HG03108 (cell line): Measurements from ENCODE around the gene MAGI3.
"Not testable (repeated sequence)": the region's sequence is repeated elsewhere in the genome, so short reads cannot be mapped to it uniquely, and the experiment has no call there.

Source experiments
- ATAC-seq: cut with Tn5 transposase; IDR thresholded peaks from one replicate; pipeline ENCODE4 v1.9.1; 2021; ENCODE audit warnings: moderate library complexity; ENCODE audit not compliant: unreplicated experiment

The MAGI3 gene

DNA sequence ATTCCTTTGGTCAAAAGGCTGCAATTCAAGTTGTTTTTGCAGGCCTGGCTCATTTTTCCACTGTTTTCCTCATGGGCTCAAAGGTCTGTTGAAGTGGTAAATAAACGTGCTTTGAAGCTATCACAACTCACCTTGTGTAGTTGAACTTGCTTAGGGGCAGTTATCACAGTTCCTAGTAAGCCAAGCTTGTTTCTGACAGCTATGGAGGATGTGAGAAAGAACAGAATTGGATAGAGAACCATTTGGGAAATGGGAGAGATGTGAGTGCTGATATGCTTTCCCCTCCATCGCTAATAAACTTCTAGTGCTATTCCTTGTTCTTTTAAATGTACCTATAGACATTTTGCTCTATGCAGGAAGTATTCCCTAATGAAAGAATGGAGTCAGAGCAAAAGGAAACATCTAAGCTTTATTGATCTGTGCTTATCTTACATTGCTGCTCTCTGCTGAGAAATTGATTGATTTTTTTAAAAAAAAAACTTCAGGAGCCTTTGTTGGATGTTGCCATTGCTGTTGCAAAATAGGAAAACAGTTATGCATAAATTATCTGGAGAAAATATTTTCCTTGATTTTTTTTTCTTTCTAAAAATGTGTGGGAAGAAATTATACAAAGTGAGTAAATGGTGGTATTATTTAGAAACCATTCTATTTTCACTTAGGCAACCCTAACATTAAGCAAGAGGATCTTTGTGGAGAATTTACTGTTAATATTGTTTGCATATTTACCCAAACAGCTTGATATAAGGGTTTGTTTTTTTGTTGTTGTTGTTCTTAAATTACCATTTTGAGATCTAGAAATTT is 118.2 kb downstream of the MAGI3 start:
- ATAC-seq = no peak

DNA sequence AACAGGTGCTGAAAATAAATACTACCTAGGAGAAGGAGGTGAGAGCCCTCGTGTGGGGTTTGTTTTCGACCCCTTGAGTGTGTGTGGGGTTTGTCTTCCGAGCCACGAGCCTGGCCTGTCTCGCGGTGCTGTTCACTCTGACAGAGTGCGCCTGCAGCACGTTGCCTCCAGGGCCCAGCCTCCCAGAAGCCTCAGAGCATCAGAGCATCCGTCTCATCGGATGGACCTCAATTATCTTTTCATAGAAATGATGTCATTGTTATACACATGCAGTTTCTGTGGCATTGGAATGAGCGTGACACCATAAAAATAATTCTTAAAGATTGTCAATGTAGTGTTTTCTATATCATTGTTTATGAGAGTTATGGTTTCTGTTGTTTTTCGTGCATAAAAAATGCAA is 119.5 kb downstream of the MAGI3 start:
- ATAC-seq = not testable (repeated sequence)

DNA sequence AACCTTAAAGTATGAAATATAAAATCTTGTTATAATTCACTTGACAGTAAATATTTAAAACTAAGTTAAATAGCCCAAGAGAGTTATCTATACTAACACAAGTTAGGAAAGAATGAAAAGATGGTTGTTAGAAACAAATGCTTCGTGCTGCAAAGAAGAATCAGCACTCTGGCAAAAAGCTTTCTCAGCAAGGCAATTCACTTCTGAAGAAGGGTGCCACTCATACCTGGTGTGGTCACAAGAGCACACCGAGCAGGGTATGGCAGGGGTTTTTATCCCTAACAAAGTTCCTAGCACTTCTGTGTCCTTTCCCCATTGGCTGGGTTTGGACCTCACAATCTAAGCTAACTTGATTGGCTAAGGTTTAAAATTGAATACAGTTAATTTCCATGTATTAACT is 121.0 kb downstream of the MAGI3 start:
- no peak for ATAC-seq

DNA sequence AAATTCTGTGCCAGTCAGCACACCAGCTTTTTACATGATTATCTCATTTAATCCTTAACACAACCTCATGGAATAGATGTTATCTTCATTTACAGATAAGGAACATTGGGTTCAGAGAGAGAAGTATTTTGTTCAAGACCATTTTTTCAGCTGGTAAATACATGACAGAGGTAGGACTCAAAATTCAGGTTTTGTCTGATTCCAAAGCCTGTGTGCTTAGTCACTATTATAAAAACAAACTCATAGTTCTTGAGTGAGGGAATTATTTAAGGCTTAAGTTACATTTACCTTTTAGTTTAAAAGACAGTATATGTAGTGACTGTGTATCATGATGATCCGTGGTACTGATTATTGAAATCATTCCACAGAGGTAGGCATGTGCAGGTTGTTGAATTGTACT is 125.2 kb downstream of the MAGI3 start:
- no peak for ATAC-seq

DNA sequence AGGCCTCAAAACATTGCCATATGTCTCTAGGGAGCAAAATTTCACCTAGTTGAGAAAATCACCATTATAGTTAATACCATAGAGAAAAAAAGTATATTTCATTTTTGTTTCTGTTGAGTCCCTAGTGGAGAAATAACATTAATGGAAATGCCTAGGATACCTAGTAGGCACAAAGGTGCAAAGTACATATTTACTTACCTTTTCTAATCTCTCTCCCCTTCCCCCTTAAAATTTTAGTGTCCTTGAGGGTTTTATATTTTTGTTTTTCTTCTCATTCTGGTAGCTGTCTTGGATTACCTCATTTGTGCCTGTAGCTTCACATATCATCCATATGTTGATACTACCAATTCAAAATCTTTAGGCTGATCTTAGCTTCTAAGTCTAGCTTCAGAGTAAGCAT is 127.0 kb downstream of the MAGI3 start:
- no peak for ATAC-seq

DNA sequence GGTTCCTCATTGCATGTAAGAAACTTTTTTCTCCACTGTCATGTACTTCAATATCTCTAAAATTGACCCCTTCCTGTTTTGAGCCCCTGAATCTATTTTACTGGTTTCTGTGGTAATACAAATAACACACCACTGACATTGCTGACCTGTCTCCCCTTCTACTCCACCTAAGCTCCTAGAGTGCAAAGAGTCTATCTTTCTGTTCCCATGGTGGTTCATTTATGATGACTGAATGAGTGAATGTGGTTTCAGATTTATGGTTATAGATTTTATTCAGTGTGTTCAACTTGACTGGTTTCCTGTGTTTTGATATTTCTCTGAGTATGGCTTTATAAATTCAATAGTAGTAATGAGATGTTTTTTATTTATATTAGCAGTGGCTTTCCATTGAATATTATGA is 127.7 kb downstream of the MAGI3 start:
- no peak for ATAC-seq

DNA sequence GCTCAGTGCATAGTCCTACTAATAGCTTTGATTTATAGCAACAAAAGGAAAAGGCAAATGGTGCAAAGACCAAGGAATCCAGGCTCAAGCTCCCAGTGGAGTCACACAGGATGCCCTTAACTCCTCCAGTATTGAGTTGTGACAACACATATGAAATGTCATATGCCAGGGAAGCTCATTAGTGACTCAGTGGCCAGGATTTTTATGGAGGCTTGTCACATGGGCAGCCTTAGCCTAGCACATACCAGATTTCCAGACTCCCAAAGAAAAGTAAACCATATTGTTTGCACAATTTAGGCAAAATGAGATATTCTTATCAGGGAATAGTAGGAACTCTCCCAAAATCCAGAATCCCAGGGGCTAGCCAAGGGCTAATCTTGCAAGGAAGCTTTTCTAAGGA is 129.2 kb downstream of the MAGI3 start:
- no peak for ATAC-seq

DNA sequence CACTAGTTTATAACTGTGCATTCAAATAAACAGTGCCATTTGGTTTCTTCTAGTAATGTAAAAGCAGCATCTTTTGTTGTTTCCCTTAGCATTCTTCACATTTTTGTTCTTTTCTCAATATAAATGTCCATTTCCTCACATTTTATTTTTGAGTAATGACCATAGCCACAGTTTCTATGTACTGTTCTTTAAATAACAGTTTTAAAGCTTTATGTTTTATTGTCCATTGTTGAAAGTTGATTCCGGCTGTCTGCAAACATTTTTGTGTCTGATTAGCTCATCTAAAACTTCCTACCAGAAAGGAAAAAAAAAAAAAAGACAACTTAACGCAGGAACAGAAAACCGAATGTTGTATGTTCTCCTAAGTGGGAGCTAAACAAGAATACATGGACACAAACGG is 139.7 kb downstream of the MAGI3 start:
- ATAC-seq = no peak

DNA sequence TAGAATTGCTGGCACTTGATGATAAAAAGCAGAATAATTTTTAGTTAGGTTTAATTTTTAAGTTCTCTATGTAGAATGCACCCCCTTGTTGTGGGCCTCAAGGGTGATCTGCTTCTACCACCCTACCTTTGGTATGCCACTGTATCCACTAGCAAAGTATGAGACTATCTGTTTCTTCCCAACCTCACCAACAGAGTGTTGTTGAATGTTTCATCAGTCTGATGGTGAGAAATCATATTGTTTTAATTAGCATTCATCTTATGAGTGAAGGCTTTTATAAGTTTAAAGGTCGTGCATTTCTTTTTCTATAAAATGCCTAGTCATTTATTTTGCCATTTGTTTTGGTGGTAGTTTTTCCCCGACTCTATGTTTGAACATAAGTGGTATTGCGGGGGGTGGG is 141.0 kb downstream of the MAGI3 start:
- ATAC-seq = no peak

DNA sequence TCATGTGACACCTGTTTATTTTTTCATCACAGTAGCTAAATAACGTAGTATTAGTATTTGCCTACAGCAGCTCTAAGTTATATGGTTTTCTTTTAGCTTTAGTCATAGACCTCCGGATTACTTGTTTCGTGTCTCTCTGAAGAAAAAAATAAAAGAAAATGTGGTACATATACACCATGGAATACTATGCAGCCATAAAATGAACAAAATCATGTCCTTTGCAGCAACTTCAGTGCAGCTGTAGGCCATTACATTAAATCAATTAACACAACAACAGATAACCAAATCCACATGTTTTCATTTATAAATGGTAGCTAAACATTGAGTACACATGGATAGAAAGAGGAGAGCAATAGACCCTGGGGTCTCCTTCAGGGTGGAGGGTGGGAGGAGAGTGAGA is 142.7 kb downstream of the MAGI3 start:
- no peak for ATAC-seq

DNA sequence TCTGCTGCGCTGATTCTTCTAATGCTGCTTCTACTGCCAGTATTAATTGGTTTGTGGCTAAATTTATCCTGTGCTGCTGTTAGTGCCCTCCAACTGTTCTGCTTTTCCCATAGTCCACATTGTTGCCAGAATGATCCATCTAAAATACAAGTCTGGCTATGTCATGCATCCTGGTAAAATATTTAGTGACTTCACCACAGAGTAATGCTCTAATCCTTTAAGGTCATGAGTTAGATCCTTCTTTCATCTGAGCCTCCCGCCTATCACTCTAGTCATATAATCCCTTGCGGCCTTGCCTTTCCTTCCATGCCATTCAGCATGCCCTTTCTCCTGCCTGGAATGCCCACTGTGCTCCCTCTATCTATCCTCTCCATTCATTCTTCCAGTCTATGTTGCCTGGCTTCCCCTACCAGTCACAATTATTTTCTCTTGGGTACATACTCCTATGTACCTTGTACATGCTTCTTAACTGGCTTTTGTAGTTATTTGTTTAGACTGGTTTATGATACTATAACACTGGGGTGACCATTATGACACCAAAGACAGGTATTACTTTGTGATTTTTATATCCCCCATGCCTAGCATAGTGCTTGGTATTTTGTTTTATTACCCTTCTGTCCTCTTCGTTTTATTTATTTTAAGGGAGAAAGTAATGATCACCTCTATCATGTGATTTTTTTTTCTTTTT is 144.0 kb downstream of the MAGI3 start:
- ATAC-seq = no peak

DNA sequence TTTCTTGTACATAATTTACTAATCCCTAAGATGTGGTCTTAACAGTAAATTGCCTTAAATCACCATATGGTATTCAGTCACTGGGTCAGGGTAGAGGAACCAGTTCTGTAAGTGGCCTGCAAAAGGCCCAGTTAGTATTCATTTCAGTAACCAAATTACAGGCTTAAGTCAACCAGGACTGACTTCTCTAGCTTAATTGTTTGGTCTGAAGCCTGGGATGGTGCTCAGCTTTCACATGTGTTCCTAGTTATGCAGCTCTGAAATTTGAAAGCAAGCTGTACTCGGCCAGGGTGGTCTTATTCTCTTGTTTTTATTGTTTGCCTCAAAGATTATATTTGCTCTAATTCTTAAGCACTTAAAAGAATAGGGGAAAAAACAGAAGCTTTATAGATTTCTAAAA is 144.6 kb downstream of the MAGI3 start:
- ATAC-seq = no peak

DNA sequence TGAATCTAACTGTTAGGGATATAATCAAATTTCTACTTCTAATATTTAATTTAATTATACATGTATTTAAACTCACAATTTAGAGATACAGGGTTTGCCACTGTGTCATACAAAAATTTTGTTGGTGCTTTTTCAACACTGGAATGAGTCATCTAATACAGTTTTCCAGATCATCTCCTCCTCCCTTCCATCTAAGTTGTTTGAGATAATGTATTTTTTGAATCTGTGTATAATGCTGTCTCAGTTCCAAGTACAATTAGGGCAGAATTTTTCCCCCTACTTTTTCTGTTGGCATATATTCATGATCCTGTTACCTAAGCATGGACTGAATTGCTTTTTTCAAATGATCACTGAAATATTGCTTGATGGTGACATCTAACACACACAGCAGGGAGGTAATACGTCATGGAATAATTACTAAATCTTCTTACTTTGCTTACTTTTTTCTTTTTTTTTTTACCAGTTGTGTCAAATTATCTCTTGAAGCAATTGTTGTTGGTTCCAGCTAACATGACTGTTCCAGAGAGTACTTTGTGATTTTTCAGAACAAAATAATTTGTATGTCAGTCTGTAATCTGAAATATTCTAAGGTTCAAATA is 146.0 kb downstream of the MAGI3 start:
- no peak for ATAC-seq

DNA sequence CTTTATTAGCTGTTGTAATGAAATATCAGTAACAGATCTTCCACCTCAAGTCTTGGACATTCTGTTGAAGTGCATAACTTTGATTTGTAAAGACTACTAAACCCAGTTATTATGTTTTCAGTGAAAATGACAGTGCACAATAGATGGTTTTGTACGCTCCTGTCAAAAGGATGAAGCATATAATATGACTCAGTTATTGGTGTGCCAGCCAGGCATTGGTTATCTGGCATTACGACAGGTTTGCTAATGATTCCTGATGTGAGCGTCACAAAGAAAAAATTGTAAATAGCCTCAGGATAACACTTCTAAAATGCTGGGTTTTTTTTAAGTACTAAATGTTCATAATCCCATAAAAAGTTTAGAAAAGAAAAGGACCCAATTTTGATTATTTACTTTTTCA is 147.9 kb downstream of the MAGI3 start:
- ATAC-seq = no peak

DNA sequence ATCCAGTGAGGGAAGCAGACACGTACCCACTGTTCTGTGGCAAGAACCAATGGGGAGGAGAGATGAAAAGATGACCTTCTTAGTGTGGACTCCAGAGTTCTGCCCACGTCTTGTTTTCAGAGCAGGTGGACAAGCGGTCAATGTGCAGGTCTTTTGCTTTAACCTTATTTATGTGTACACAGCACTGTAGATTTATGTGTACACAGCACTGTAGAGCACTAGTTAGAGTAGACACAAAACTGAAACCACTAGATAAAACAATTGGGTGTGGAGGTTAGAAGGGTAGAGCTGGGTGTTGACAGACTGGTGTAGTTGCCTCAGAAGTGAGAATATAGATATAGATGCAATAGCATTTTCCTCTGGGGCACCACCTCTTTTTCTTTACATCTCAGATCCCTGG is 150.0 kb downstream of the MAGI3 start:
- no peak for ATAC-seq

DNA sequence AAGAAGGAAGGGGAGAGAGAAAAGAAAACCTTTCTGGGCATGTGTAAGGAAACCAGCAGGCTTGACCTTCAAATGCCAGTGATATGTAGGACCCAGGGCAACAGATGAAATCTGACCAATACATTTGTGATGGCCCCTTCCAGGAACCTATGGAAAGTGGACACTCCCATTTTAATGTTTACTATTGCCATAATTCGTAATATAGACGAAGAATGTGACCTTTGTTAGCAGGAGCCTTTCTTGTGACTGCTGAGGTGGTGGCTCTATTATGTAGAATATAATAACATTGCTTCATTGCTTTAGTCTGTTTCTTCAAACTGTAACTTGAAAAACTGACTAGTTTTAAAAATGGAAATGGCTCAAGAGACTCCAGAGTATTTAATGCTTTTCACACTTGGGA is 150.8 kb downstream of the MAGI3 start:
- ATAC-seq = no peak

DNA sequence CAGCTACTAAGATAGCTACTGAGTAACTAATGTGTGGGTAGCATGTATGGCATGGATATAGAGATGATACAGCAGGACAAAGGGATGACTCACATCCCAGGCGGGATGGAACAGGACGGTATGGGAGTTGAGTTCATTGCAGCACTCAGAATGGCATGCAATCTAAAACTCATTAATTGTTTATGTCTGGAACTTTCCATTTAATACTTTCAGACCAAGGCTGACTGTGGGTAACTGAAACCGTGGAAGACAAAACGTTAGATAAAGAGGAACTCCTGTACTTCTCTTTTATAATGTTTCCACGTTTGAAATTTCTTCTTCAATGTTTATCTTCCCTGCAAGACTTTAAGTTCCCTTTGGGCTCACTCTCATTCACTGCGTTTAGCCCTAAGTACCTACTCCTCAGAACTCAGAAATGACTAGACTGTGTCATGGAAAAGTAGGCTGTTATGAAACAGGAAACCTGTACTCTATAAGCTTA is 151.9 kb downstream of the MAGI3 start:
- ATAC-seq = no peak

DNA sequence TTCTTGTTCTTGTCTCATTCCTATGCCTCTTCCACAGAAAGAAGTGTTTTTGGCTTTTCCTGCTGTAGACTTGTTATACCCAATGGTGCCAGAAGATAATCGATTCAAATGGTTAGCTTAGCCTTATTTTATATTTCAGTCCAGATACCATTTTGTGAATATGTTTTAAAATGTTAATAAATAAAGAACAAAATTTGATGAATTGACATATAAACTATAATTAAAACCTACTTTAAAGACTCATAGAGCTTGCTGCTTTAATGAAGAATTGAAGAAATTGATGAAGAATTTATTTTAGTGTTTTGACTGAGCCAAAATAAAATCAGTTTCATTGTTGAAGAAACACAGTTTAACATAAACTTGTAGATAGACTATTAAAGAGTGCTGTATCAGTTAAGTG is 152.8 kb downstream of the MAGI3 start:
- ATAC-seq = no peak

DNA sequence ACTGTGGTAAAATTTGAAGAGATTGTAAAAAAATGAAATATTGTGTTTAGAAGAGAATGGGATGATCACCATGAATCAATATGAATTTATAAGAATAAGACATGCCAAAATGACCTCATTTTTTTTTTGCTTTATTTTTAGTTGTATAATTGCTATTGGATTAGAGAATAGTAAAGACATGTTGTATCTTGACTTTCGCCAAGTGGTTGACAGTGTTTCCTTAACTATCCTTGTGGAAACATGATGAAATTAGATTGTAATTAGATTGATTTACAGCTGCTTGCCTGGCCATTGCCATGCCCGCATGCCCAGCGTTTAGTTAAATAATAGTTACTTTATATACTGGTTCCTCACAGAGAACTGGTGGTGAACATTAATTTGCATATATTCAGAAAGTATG is 154.9 kb downstream of the MAGI3 start:
- no peak for ATAC-seq

DNA sequence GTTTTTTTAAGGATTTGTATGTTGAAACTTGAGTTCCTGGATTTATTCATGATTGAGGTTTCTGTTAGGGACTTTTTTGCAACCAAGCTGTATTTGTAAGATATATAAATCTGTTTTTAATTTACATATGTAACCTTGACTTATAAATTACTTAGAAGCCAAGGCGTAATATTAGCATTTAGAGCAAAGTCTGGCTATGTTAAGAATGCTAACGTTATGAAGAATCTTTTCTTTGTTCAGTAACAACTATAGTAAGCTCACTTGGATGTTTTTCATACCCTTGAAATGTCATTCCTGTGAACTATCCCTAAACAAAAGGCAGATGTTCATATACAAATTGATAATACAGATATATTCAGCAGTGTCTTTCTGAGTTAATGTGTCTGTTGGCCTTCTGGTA is 155.3 kb downstream of the MAGI3 start:
- ATAC-seq = no peak

DNA sequence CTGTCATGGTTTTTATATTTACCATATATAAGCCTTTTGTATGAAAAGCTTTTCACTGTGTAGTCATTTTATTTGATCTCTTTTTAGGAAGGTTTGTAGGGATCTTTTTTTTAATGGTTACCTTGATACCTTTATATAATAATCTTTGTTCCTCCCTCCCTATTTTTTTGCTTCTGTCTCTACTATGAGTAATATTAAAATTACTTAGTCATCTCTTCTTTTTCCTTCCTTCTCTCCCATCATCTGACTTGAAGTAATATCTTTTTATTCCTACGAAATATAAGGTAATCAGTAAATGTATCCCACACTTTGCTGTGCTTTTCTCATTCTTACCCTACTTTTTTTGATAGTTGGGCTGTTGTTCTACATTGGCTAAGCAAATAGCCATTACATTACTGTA is 161.4 kb downstream of the MAGI3 start:
- no peak for ATAC-seq

DNA sequence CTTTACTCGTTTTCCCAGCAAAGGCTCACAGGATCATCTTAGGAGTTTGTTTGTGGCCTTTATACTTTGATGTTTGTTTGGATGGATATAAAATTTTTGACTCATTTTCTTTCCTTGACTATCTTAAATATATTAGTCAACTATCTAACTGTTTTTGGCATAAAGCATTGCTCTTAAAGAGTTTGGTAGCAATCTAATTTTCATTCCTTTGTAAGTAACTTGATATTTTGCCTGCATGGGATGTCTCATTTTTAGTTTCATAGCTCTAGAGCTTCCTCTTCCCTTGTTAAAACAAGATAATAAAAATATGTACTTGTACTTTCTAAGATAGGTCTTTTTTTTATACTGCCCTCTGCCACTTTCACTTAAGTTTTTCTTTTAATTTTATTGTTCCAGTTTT is 161.9 kb downstream of the MAGI3 start:
- ATAC-seq = no peak
